GM23248 (cell line): ENCODE measurements around the gene CUL9.

Experiments used
- EZH2 ChIP-seq: fragments of 200-600 bp; sonication (generic); IDR thresholded peaks from 2 replicates; pipeline ENCODE4 v1.6.1; 2018; ENCODE audit warnings: antibody characterized with exemption, mild to moderate bottlenecking; ENCODE audit not compliant: insufficient read depth, poor library complexity, severe bottlenecking
- EZH2phosphoT487 ChIP-seq: fragments of 200-600 bp; sonication (generic); IDR thresholded peaks from 2 replicates; pipeline ENCODE4 v1.6.1; 2018; ENCODE audit warnings: antibody characterized with exemption, moderate library complexity, mild to moderate bottlenecking, low read depth; ENCODE audit not compliant: insufficient read depth

GRCh38 chr6:43254138-43254817, 72.3 kb downstream of the CUL9 start:
- TF ChIP-seq EZH2: no peak
- no peak for TF ChIP-seq EZH2phosphoT487
